Measurements from ENCODE around the gene ELAC1. TPM values are rescaled to one million over a fixed set of nuclear protein-coding genes. Genes with fewer than 3 reads are reported as not detected.
"Not testable (repeated sequence)": the region's sequence is repeated elsewhere in the genome, so short reads cannot be mapped to it uniquely, and the experiment has no call there.

The ELAC1 gene, protein sequence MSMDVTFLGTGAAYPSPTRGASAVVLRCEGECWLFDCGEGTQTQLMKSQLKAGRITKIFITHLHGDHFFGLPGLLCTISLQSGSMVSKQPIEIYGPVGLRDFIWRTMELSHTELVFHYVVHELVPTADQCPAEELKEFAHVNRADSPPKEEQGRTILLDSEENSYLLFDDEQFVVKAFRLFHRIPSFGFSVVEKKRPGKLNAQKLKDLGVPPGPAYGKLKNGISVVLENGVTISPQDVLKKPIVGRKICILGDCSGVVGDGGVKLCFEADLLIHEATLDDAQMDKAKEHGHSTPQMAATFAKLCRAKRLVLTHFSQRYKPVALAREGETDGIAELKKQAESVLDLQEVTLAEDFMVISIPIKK
- total RNA-seq = 10 to 100 TPM in 1 of 2 experiments, 1 to 10 TPM in 1; 7.6 to 10.3 TPM

GRCh38 chr18:50967714-50968661 is at the start of gene ELAC1:
Gene ELAC1, plus strand, starts transcription at chr18:50968040. Its CDS starts 6,365 bp downstream, at chr18:50974405.
- Mint-ChIP-seq H3K27ac (peak within 1 kb of the TSS; percentile 90), H3K4me1 (peaks cover 19% of the 10 kb centered on the region), H3K9me3 (ENCODE audit: low read depth) (peaks cover 3% of the 10 kb centered on the region), H3K36me3 (peaks cover 12% of the 10 kb centered on the region), H3K27me3 (no peaks in the 10 kb centered on the region), H3K4me3 (peak within 1 kb of the TSS; percentile 95)
- CTCF ChIA-PET = interaction anchor here (1.0 to 1.8 kb wide), 3 partner anchors 73 to 149 kb away, joined by 3 to 5 read pairs (median 3); partner anchors contain the start of gene ME2
- peak; percentile 95 for ATAC-seq
- peak; percentile 73 for DNase-seq

DNA sequence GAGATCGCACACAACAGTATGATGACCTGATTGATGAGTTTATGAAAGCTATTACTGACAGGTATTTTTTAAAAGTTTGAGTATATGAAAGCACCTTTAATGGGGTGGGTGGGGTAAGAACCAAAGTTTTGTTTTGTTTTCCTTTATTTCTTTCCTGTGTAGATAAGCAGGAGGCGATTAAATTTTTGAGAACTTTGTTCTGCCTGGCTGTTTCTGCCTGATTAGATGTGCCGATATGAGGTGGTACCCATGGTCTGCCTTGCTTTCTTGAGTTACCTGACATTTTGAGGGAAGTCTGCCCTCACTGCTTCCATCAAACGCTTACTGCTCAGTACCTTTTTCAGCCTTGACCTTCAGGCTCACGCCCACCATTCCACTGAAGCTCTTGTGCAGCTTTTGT is 49.7 kb upstream of the ELAC1 start:
- no peaks in the 10 kb centered on the region for H3K27me3 Mint-ChIP-seq
- H3K4me1 Mint-ChIP-seq = peaks cover 2% of the 10 kb centered on the region
- DNase-seq (no peak), ATAC-seq (no peak)
- peaks cover 67% of the 10 kb centered on the region for H3K36me3 Mint-ChIP-seq
- CTCF ChIA-PET = interaction anchor here (1.0 kb wide), 1 partner anchor 33 kb away, joined by 3 read pairs; no protein-coding TSS in a partner anchor
- H3K27ac Mint-ChIP-seq = no peak overlapping the region
- H3K9me3 Mint-ChIP-seq (ENCODE audit: low read depth) = no peaks in the 10 kb centered on the region
- no peak overlapping the region for H3K4me3 Mint-ChIP-seq

DNA sequence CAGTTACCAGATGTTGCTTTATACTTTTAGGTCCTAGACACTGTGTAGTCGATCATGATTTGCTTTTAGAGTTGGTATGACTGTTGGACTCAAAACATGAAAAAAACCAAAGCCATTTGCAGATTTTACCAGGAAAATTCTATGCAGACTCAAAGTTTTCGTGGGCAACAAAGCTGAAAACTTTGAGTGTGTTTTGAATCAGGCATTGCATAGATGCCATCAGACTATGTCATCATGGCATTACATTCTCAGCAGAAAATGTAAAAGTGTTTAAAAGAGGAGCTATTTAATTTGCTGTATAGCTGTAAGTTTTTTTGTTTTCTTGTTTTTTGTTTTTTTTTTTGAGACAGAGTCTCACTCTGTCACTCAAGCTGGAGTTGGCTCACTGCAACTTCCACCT is 43.5 kb upstream of the ELAC1 start:
- H3K36me3 Mint-ChIP-seq = peaks cover 79% of the 10 kb centered on the region

DNA sequence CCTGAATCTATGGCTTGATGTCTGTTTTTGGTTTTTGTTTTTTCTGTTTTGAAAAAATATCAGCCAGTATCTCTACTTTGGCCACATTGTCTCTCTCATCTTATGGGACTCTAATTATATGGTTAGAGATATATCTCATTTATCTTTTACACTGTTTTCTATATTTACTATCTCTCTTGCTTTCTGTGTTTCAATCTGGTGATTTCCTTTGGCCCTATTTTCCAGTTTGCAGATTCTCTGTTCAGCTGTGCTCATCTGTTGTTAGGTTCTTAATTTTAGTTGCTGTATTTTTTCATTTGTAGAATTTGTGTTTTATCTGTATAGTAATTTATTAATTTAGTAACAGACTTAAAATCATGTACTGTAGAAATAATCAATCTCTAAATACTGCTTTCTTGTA is 41.3 kb upstream of the ELAC1 start:
- Mint-ChIP-seq H3K36me3 (peaks cover 72% of the 10 kb centered on the region), H3K27me3 (no peaks in the 10 kb centered on the region), H3K9me3 (ENCODE audit: low read depth) (peaks cover 8% of the 10 kb centered on the region), H3K4me3 (no peak overlapping the region), H3K4me1 (no peaks in the 10 kb centered on the region), H3K27ac (no peak overlapping the region)
- no peak for DNase-seq
- CTCF ChIA-PET = no interaction called here
- no peak for ATAC-seq

More for the DNA sequence above, 43.5 kb upstream of the ELAC1 start:
- H3K27ac Mint-ChIP-seq = no peak overlapping the region
- peaks cover 8% of the 10 kb centered on the region for H3K9me3 Mint-ChIP-seq (ENCODE audit: low read depth)
- DNase-seq (no peak), ATAC-seq (no peak)
- no peaks in the 10 kb centered on the region for H3K27me3 Mint-ChIP-seq
- CTCF ChIA-PET = interaction anchor here (0.6 kb wide), 1 partner anchor 36 kb away, joined by 3 read pairs; no protein-coding TSS in a partner anchor
- H3K4me1 Mint-ChIP-seq = no peaks in the 10 kb centered on the region
- H3K4me3 Mint-ChIP-seq = no peak overlapping the region

DNA sequence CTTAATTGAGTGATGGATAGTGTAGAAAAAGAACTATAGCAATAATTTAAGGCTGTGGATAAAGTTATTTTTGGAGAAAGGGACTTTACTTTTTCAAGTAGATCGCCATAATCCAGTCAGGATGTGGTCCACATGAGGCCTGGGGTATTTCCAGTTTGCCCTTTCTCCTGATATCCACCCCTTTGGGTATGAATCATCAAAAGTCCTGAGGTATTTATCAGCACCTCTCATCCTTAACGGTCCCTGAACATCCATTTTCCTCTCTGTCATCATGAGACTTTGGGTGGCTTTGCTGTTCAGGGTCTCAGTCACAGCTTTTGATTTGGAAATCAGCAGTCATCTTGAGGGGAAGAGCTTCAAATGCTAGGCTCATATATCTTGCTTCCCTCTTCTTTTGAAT is 39.3 kb upstream of the ELAC1 start:
- DNase-seq (no peak), ATAC-seq (no peak)
- Mint-ChIP-seq H3K4me1 (no peaks in the 10 kb centered on the region), H3K9me3 (ENCODE audit: low read depth) (peaks cover 8% of the 10 kb centered on the region), H3K4me3 (no peak overlapping the region), H3K36me3 (peaks cover 61% of the 10 kb centered on the region), H3K27ac (no peak overlapping the region), H3K27me3 (no peaks in the 10 kb centered on the region)
- CTCF ChIA-PET = no interaction called here

GRCh38 chr18:50933684-50934083 is 34.2 kb upstream of the ELAC1 start:
- DNase-seq = no peak
- H3K27ac Mint-ChIP-seq = no peak overlapping the region
- H3K9me3 Mint-ChIP-seq (ENCODE audit: low read depth) = no peaks in the 10 kb centered on the region
- H3K36me3 Mint-ChIP-seq = peaks cover 31% of the 10 kb centered on the region
- CTCF ChIA-PET = no interaction called here
- no peaks in the 10 kb centered on the region for H3K4me1 Mint-ChIP-seq
- H3K4me3 Mint-ChIP-seq = no peak overlapping the region
- no peak for ATAC-seq
- H3K27me3 Mint-ChIP-seq = no peaks in the 10 kb centered on the region

DNA sequence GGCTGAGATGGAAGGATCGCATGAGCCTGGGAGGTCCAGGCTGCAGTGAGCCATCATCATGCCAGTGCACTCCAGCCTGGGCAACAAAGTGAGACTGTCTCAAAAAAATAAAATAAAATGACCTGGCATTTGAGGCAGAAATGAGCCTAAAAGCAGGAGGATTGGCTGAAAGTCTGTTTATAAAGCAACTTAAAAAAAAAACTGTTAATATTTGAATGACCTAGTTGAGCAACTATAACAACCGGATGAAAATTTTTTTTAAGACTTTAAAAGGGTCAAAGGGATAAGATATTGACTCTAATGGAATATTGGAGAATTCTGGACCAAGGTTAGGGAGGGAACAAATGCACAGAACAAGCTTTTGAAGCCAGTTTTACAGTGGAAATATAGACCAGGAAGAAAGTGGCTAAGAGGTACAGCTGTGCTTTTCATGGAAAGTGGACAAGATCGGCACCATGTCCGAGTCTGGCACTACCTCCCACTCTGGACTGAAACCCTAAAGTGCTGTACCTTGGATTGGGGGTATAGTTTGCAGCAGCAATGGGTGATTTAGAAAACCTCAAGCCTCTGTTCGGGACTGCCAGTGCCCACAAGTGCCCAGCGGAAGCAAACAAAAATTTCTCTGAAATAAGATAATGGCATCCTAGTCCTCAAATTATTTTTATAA is 33.2 kb upstream of the ELAC1 start:
- Mint-ChIP-seq H3K36me3 (peaks cover 24% of the 10 kb centered on the region), H3K27ac (no peak overlapping the region), H3K4me1 (no peaks in the 10 kb centered on the region), H3K9me3 (ENCODE audit: low read depth) (no peaks in the 10 kb centered on the region), H3K4me3 (no peak overlapping the region), H3K27me3 (no peaks in the 10 kb centered on the region)
- CTCF ChIA-PET = no interaction called here
- DNase-seq (no peak), ATAC-seq (no peak)

GRCh38 chr18:50935493-50936191 is 32.2 kb upstream of the ELAC1 start:
- ATAC-seq = no peak
- no peaks in the 10 kb centered on the region for H3K4me1 Mint-ChIP-seq
- no peaks in the 10 kb centered on the region for H3K9me3 Mint-ChIP-seq (ENCODE audit: low read depth)
- H3K36me3 Mint-ChIP-seq = peaks cover 22% of the 10 kb centered on the region
- no peaks in the 10 kb centered on the region for H3K27me3 Mint-ChIP-seq
- CTCF ChIA-PET = no interaction called here
- H3K27ac Mint-ChIP-seq = no peak overlapping the region
- DNase-seq = no peak
- H3K4me3 Mint-ChIP-seq = no peak overlapping the region

DNA sequence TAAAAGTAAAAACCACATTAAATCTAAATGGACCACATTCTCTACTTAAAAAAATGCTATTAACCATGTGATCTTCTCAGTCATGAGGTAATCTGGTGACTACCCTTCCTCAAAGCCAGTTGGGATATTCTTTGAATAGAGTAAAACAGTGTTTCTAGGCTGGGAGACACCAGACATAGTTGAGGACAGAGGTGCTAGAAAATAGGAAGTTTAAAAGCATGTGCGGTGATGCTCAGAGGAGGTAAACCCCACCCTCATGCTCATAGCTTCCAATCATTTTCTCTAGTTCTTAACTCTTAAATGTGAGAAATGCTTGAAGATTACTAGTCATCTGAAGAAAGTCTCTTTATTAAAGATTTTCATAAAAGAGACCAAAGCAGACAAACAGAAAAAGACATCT is 30.7 kb upstream of the ELAC1 start:
- H3K9me3 Mint-ChIP-seq (ENCODE audit: low read depth) = no peaks in the 10 kb centered on the region
- H3K36me3 Mint-ChIP-seq = peaks cover 22% of the 10 kb centered on the region
- H3K4me3 Mint-ChIP-seq = no peak overlapping the region
- no peak for ATAC-seq
- DNase-seq = no peak
- CTCF ChIA-PET = no interaction called here
- no peak overlapping the region for H3K27ac Mint-ChIP-seq
- H3K4me1 Mint-ChIP-seq = no peaks in the 10 kb centered on the region
- H3K27me3 Mint-ChIP-seq = no peaks in the 10 kb centered on the region

- no peak for DNase-seq
- Mint-ChIP-seq H3K4me3 (no peak overlapping the region), H3K27me3 (no peaks in the 10 kb centered on the region), H3K9me3 (ENCODE audit: low read depth) (no peaks in the 10 kb centered on the region), H3K4me1 (no peaks in the 10 kb centered on the region), H3K27ac (no peak overlapping the region), H3K36me3 (peaks cover 14% of the 10 kb centered on the region)
- no peak for ATAC-seq
- CTCF ChIA-PET = no interaction called here
These were observed 28.9 kb upstream of the ELAC1 start for GRCh38 chr18:50938912-50939311.

- Mint-ChIP-seq H3K4me1 (no peaks in the 10 kb centered on the region), H3K27me3 (no peaks in the 10 kb centered on the region), H3K9me3 (ENCODE audit: low read depth) (no peaks in the 10 kb centered on the region), H3K36me3 (peaks cover 28% of the 10 kb centered on the region), H3K27ac (no peak overlapping the region), H3K4me3 (no peak overlapping the region)
- DNase-seq (no peak), ATAC-seq (no peak)
- CTCF ChIA-PET = no interaction called here
These were observed 23.5 kb upstream of the ELAC1 start for GRCh38 chr18:50944245-50944932.

- ATAC-seq; H3K4me1 Mint-ChIP-seq; H3K9me3 Mint-ChIP-seq (ENCODE audit: low read depth); CTCF ChIA-PET; H3K27ac Mint-ChIP-seq; H3K27me3 Mint-ChIP-seq; H3K4me3 Mint-ChIP-seq; DNase-seq: not testable (repeated sequence)
- H3K36me3 Mint-ChIP-seq = peaks cover 26% of the 10 kb centered on the region
These were observed 21.9 kb upstream of the ELAC1 start for GRCh38 chr18:50945918-50946317.

All from activated CD8-positive, alpha-beta memory T cell treated with anti-CD3 and anti-CD28 coated beads, Interleukin-2, amount 10 ng/mL, durations not matched to agents 7 days and 5 days (primary cell).